Parathyroid adenoma (tissue), 2 donors: ENCODE results near the gene COL18A1.

ENCODE experiments used
- H2AFZ ChIP-seq: fragments of 300-600 bp; sonication (generic); one replicate; pipeline ENCODE4 v1.7.0; 2017; ENCODE audit warnings: antibody characterized with exemption, mild to moderate bottlenecking
- H3K27ac ChIP-seq: fragments of 300-600 bp; sonication (generic); one replicate; pipeline ENCODE4 v1.7.0; 2017
- H3K27me3 ChIP-seq: fragments of 300-600 bp; sonication (generic); one replicate; pipeline ENCODE4 v1.7.0; 2017; ENCODE audit warnings: low read length; ENCODE audit not compliant: control insufficient read depth, insufficient read depth
- H3K36me3 ChIP-seq: fragments of 300-600 bp; sonication (generic); one replicate; pipeline ENCODE4 v1.7.0; 2017; ENCODE audit warnings: low read length; ENCODE audit not compliant: control insufficient read depth, insufficient read depth
- H3K4me1 ChIP-seq: fragments of 300-600 bp; sonication (generic); one replicate; pipeline ENCODE4 v1.7.0; 2017; ENCODE audit warnings: control low read depth
- H3K4me2 ChIP-seq: fragments of 300-600 bp; sonication (generic); one replicate; pipeline ENCODE4 v1.7.0; 2017; ENCODE audit warnings: low read length
- H3K4me3 ChIP-seq: fragments of 300-600 bp; sonication (generic); one replicate; pipeline ENCODE4 v1.7.0; 2017; ENCODE audit warnings: low read depth, low read length
- H3K79me2 ChIP-seq: fragments of 300-600 bp; sonication (generic); one replicate; pipeline ENCODE4 v1.7.0; 2017; ENCODE audit warnings: control low read depth
- H3K9ac ChIP-seq: fragments of 300-600 bp; sonication (generic); one replicate; pipeline ENCODE4 v1.7.0; 2017; ENCODE audit warnings: mild to moderate bottlenecking
- H3K9me3 ChIP-seq: fragments of 300-600 bp; sonication (generic); one replicate; pipeline ENCODE4 v1.7.0; 2017; ENCODE audit warnings: low read length; ENCODE audit not compliant: control insufficient read depth
- TF ChIP-seq, protein P1 (sequence below): fragments of 300-600 bp; sonication (generic); IDR thresholded peaks from one replicate; pipeline ENCODE4 v1.7.0; 2017; ENCODE audit warnings: antibody characterized with exemption, mild to moderate bottlenecking
- donor health status: primary hyperparathyroidism.

The COL18A1 gene

GRCh38 chr21:45484318-45484717 is 79.4 kb downstream of the COL18A1 start:
- TF ChIP-seq, protein P1, sequence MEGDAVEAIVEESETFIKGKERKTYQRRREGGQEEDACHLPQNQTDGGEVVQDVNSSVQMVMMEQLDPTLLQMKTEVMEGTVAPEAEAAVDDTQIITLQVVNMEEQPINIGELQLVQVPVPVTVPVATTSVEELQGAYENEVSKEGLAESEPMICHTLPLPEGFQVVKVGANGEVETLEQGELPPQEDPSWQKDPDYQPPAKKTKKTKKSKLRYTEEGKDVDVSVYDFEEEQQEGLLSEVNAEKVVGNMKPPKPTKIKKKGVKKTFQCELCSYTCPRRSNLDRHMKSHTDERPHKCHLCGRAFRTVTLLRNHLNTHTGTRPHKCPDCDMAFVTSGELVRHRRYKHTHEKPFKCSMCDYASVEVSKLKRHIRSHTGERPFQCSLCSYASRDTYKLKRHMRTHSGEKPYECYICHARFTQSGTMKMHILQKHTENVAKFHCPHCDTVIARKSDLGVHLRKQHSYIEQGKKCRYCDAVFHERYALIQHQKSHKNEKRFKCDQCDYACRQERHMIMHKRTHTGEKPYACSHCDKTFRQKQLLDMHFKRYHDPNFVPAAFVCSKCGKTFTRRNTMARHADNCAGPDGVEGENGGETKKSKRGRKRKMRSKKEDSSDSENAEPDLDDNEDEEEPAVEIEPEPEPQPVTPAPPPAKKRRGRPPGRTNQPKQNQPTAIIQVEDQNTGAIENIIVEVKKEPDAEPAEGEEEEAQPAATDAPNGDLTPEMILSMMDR: no peak
- Histone ChIP-seq H3K9ac (no peak overlapping the region), H3K36me3 (no peaks in the 10 kb centered on the region), H3K27ac (no peak overlapping the region), H3K79me2 (no peaks in the 10 kb centered on the region), H3K4me1 (no peaks in the 10 kb centered on the region), H3K4me2 (no peak overlapping the region), H3K27me3 (no peaks in the 10 kb centered on the region), H2AFZ (no peak overlapping the region), H3K4me3 (no peak overlapping the region), H3K9me3 (no peaks in the 10 kb centered on the region)

DNA sequence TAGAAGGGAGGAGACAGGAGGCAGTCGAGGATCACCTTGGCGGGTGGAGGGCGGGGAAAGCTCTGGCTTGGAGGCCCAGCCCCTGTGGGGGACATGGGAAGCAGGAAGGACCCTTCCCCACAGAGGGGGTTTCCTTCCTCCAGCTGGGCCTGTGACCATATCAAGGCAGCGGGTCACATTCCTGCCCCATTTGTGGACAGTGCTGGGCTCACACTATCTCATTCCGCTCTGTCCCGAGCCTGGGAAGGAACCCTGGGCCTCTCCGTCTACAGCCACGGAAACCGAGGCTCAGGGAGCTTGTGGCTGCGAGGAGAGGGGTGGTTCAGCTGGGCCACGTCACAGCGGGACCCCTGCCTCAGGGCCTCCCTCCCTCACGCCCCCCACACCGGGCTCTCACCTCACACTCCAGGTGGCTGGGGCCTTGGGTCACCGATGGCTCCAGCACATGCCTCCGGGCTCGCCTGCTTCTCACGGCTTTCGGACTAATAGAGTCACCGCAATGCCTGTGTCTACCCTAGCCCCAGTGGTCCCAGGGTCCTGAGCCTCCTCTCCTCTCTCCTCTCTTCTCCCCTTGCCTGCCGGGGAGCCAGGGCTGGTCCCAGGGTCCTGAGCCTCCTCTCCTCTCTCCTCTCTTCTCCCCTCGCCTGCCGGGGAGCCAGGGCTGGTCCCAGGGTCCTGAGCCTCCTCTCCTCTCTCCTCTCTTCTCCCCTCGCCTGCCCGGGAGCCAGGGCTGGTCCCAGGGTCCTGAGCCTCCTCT is 80.9 kb downstream of the COL18A1 start:
- H3K4me3 ChIP-seq: no peak overlapping the region
- no peaks in the 10 kb centered on the region for H3K9me3 ChIP-seq
- H3K27me3 ChIP-seq: no peaks in the 10 kb centered on the region
- no peak overlapping the region for H2AFZ ChIP-seq
- H3K9ac ChIP-seq: no peak overlapping the region
- no peaks in the 10 kb centered on the region for H3K79me2 ChIP-seq
- no peaks in the 10 kb centered on the region for H3K36me3 ChIP-seq
- TF ChIP-seq, protein P1: no peak
- H3K4me2 ChIP-seq: no peak overlapping the region
- H3K4me1 ChIP-seq: no peaks in the 10 kb centered on the region
- H3K27ac ChIP-seq: no peak overlapping the region

- Histone ChIP-seq H3K79me2 (no peaks in the 10 kb centered on the region), H3K27me3 (no peaks in the 10 kb centered on the region), H3K9ac (no peak overlapping the region), H3K4me1 (no peaks in the 10 kb centered on the region), H3K9me3 (no peaks in the 10 kb centered on the region), H2AFZ (no peak overlapping the region), H3K4me2 (no peak overlapping the region), H3K36me3 (no peaks in the 10 kb centered on the region), H3K27ac (no peak overlapping the region), H3K4me3 (no peak overlapping the region)
- TF ChIP-seq, protein P1: no peak
Measured at GRCh38 chr21:45486443-45487160, 81.6 kb downstream of the COL18A1 start.

DNA sequence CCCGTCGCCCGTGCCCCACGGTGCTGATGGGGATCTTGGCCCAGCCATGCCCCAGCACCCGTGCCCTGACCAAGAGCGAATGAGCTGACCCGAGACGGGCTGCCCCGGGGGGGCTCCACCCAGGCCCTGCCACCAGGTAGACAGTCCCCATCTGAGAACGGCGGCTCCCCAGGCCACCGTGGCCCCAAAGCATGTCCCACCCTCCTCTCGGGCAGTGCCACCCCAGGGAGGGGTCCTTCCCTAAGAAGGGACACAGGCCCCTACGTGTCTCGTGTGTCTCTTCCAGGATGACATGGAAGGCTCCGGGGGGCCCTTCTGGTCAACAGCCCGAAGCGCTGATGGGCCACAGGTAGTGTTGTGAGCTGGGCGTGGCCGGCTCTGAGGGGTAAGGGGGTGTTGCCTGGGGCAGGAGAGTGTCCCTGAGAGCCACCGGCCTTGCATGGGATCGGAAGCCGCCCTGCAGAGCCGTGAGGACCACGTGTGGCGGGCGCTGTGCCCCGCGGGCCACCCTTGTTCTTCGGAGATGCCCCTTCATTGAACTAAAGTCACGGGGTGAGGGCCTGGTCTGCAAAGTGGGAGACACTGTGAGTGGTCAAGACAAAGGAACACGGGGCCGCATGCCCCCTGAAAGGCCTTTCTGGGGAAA is 82.3 kb downstream of the COL18A1 start:
- Histone ChIP-seq H3K4me3 (no peak overlapping the region), H3K4me2 (no peak overlapping the region), H3K27ac (no peak overlapping the region), H3K9me3 (no peaks in the 10 kb centered on the region), H3K9ac (no peak overlapping the region), H3K27me3 (no peaks in the 10 kb centered on the region), H3K79me2 (no peaks in the 10 kb centered on the region), H2AFZ (no peak overlapping the region), H3K4me1 (no peaks in the 10 kb centered on the region), H3K36me3 (no peaks in the 10 kb centered on the region)
- TF ChIP-seq, protein P1: no peak
